ENCODE results near the gene DIP2C.
"Not testable (repeated sequence)": the region's sequence is repeated elsewhere in the genome, so short reads cannot be mapped to it uniquely, and the experiment has no call there.

Gene DIP2C

DNA sequence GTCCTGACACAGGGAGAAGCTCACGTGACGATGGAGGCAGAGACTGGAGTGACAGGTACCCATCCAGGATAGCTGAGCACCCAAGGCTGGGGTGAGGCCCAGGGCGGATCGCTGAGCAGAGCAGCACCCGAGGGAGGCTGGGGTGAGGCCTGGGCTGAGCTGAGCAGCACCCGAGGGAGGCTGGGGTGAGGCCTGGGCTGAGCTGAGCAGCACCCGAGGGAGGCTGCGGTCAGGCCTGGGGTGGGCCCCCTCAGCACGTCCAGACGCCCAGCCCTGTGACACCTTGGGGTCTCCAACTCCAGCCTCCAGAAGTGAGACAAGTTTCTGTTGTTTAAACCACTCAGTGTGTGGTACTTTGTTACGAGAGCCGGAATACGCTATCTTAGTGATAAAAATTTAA, 318.0 kb downstream of the DIP2C start:
- DNase-seq (ENCODE audit: low read depth), result no peak

GRCh38 chr10:370449-370825, 319.0 kb downstream of the DIP2C start:
- no peak for DNase-seq (ENCODE audit: low read depth)

- DNase-seq (ENCODE audit: low read depth), result no peak
Measured at GRCh38 chr10:369684-370448, 319.6 kb downstream of the DIP2C start.

- DNase-seq (ENCODE audit: low read depth), result no peak
Measured at GRCh38 chr10:369221-369683, 320.2 kb downstream of the DIP2C start.

DNA sequence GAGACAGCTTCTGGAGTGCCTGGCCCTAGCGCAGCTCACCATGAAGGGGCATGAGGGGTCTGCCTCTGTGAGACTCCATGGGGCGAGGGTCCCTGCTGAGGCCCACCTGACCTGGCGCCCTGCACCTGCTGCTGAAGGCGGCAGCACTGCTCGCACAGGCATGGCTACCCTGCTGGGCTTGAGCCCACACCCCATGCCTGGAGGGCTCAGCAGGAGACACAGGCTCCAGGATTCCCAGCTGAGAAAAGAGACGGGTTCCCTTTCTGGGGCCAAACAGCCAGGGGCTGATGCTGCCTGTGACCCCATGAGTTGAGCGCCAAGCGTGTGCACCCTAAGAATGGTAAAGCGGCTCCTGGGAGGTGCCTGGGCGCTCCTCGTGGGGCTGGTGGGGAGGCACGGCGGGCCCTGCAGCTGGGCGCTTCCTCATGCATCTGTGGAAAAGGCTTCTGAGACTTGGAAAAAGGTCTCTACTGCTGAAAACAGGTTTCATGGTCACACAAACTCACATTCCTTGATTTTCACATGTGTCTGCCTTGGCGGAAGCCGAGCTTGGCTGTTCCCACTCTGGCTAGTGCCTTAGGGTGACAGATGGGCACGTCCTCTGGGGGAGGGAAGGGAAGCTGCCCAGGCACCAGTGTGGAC, 320.8 kb downstream of the DIP2C start:
- no peak for DNase-seq (ENCODE audit: low read depth)

- not testable (repeated sequence) for DNase-seq (ENCODE audit: low read depth)
Measured at GRCh38 chr10:368107-368506, 321.4 kb downstream of the DIP2C start.

DNA sequence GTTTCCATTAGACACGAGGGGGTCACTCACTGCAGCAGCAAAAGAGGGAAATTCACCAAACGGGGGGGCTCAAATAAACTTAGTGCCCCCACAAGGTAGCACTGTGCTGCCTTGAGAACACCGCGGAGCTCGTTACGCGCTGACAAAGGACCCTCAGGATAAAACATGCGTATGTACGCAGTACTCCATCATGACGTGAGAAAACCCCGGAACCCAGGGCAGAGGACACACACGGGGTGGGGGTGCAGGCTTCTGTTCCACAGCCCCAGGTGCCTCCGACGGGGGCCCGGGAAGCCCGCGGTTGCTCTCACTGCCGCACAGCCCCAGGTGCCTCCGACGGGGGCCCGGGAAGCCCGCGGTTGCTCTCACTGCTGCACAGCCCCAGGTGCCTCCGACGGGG, 321.8 kb downstream of the DIP2C start:
- DNase-seq (ENCODE audit: low read depth), result no peak

- no peak for DNase-seq (ENCODE audit: low read depth)
Measured at GRCh38 chr10:366186-366585, 323.3 kb downstream of the DIP2C start.

- no peak for DNase-seq (ENCODE audit: low read depth)
Measured at GRCh38 chr10:364267-364775, 325.1 kb downstream of the DIP2C start.

DNA sequence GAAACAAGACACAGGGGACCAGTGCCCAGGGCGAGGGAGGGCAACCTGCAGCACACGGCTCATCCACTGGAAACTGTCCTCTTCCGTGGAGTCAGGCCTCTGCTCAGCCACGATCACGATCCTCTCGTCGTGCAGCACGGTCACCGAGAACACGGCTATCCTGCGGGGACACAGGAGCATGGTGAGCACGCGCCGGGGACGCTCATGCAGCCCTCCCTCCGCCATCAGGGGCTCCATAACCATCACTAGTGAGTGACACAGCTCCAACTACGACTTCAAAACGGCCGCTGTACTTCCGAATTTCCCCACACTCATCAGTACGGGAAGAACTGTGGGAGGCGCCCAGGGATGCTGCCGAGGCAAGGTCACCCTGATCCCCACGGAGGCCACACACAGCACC, 326.3 kb downstream of the DIP2C start:
- no peak for DNase-seq (ENCODE audit: low read depth)

DNA sequence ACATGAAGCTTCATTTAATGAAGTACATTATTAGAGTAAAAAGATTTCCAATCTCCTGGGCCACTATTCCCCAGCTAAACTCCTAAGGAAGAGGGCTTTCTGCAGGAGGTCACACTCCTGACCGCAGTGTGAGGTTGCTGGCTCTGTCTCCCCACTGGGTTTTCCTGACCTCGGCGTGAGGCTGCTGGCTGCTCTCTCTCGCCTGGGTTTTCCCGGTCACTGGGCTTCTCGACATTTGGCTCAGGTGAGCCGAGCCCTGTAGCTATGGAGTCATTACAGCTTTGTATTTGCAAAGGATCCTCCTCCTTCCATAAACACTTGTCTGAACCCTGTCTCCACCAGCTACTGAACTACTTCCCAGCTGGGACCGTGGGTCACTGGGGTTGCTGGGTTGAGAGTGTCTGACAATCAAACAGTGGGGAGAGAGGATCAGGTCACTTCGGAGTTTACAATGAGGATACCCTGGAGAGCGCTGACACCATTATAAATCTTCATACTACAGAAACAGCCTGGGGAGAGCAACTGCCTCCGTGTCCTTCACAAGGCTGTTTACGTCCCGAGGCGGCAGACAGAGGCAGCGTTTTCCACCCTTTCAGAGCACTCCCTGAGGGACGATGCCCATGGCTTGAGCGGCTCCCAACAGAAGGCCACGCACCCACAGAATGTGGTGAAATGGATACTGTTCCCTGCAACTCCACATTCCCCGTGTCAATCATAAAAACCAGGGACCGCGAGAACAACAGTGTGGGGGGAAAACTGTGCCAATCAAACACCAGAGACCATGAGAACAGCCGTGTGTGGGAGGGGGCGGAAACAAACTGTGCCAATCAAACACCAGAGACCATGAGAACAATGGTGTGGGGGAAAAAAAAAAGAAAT, 328.0 kb downstream of the DIP2C start:
- no peak for DNase-seq (ENCODE audit: low read depth)

- DNase-seq (ENCODE audit: low read depth), result no peak
Measured at GRCh38 chr10:360653-361052, 328.8 kb downstream of the DIP2C start.

GRCh38 chr10:359762-360161, 329.7 kb downstream of the DIP2C start:
- no peak for DNase-seq (ENCODE audit: low read depth)

DNA sequence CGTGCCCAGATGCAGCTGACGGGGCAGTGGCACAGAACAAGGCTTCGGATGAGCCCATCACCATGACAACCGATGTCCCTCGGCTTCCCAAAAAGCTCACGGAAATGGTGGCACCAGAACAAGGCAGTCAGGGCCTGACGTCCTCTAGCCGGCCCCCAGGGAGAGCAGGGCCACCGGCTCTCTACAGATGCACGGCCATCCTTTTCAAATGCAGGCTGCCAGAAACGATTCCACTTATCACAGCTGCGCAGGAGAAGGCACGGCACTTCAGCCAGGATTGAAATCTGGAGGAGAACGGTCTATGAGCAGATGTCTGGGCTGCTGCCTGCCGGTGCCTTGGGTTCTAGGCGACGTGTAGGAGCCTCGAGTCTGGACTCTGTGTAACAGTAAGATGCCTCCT, 330.4 kb downstream of the DIP2C start:
- DNase-seq (ENCODE audit: low read depth), result no peak

- no peak for DNase-seq (ENCODE audit: low read depth)
Measured at GRCh38 chr10:357201-357950, 332.1 kb downstream of the DIP2C start.

DNA sequence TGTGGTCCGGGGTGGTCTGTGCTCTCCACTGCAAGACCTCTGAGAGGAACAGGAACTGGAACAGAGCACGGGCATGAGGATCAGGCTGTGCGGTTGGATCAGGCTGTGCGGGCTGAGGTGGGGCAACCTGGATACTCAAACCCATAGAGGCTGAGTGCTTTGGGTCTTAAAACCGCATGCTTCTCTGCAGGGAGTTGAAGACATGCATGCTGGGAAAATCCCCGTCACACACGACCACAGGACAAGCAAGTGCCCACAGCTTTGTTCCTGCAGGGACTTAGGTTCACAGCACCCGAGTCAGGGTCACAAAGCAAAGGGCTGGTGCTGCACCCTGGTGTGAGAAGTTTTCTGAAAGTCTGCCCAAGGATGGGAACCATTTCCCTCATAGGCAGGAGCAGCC, 333.0 kb downstream of the DIP2C start:
- no peak for DNase-seq (ENCODE audit: low read depth)

- DNase-seq (ENCODE audit: low read depth), result no peak
Measured at GRCh38 chr10:354901-355617, 334.4 kb downstream of the DIP2C start.

- DNase-seq (ENCODE audit: low read depth), result no peak
Measured at GRCh38 chr10:352476-353235, 336.8 kb downstream of the DIP2C start.

DNA sequence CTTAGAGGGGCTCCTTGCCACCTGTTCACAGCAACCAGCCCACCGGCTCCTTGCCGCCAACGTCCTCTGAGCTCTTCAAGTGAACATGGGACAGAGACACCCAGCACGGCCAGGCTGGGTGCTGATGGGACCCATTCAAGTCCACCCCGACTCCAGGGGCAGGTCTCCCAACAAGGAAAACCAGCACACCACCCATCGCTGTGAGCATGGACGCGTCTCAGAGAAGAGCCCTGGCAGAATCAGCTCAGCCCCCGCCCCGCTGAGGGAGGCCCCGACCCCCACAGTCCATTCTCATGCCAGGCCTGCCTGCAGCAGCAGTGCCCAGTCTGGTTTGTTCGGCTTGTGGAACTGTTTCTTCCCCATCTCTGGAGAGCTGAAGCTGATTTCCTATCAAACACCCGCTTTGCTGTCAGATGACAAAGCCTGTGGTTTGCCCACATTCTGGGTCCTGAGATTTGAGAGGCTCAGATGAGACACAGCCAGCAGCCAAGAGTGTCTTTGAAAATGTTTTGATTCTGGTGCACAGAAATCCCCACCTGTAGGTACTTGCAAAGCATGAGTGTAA, 337.6 kb downstream of the DIP2C start:
- no peak for DNase-seq (ENCODE audit: low read depth)

DNA sequence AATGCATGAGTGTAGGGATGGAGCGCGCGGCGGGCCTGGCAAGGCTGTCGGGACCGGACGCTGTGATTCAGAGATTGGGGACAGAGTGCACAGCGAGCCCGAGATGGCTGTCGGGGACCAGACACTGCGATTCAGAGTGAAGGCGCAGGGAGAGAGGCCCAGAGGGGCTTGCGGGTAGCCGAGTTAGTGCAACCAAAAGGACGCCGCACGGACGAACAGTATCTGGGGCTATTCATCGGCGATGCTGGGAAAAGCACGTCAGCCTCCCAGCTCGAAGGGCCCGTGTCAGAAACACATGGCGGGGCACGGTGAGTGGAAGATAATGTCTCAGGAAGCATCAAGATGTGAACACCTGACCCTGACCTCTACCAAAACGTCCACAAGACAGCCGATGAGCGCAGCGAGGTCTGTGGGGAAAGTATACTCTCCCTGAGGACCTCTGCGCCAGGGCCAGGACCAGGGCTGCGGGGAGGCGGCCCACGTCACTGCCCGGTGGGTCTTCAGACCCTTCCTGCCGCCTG, 338.4 kb downstream of the DIP2C start:
- DNase-seq (ENCODE audit: low read depth), result no peak
